RWPE2 (cell line): ENCODE results near the gene SP9.

ENCODE experiments used
- ATAC-seq: fragments of 200-7000 bp; cut with Tn5 transposase; 3 replicates; pipeline ENCODE4 v1.9.1; 2021; ENCODE audit warnings: low read depth
- DNase-seq: peaks from one replicate; pipeline ENCODE4 v3.0.0-alpha.2; 2020; ENCODE audit warnings: low spot score
- H3K27ac ChIP-seq: fragments of 450-650 bp; 2 replicates; pipeline ENCODE4 v1.5.1; 2017; ENCODE audit warnings: mild to moderate bottlenecking; ENCODE audit not compliant: poor library complexity, severe bottlenecking
- H3K27me3 ChIP-seq: fragments of 250-450 bp; sonication (Bioruptor Pico); 2 replicates; pipeline ENCODE4 v1.5.1; 2021; ENCODE audit warnings: mild to moderate bottlenecking, moderate library complexity; ENCODE audit not compliant: insufficient read depth, poor library complexity, severe bottlenecking
- H3K36me3 ChIP-seq: fragments of 250-450 bp; sonication (Bioruptor Pico); 2 replicates; pipeline ENCODE4 v1.5.1; 2020; ENCODE audit warnings: low read depth, mild to moderate bottlenecking, moderate library complexity
- H3K4me1 ChIP-seq: fragments of 250-450 bp; sonication (Bioruptor Pico); 2 replicates; pipeline ENCODE4 v1.5.1; 2021; ENCODE audit warnings: mild to moderate bottlenecking, moderate library complexity; ENCODE audit not compliant: insufficient read depth, poor library complexity, severe bottlenecking
- H3K4me3 ChIP-seq: fragments of 250-450 bp; sonication (Bioruptor Pico); 2 replicates; pipeline ENCODE4 v1.5.1; 2021; ENCODE audit warnings: mild to moderate bottlenecking, moderate library complexity; ENCODE audit not compliant: severe bottlenecking
- H3K9me3 ChIP-seq: fragments of 250-450 bp; sonication (Bioruptor Pico); 2 replicates; pipeline ENCODE4 v1.5.1; 2021; ENCODE audit warnings: mild to moderate bottlenecking, moderate library complexity; ENCODE audit not compliant: severe bottlenecking
- TF ChIP-seq, protein P1 (sequence below): fragments of 450-650 bp; IDR thresholded peaks from one replicate; pipeline ENCODE4 v1.5.1; 2017; ENCODE audit warnings: mild to moderate bottlenecking, moderate library complexity; ENCODE audit not compliant: poor library complexity, severe bottlenecking

The SP9 gene

DNA sequence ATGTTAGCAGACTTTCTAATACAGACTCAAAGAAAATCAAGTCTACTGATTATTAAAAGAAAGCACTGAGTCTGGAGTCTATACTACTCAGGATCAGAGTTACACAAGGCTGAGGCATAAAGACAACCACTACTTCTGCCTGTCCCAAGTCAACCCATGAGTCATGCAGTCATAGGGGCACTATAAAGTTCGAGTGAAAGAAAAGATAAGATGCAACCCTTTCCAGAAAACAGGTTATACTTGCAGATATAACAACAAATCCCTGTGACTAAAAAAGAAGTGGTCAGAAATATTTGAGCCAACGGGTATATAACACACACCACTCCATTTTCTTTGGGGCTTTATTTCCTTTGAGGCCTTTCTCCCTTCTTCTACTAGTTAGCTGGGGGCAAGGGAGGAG, 42.2 kb downstream of the SP9 start:
- no peak overlapping the region for H3K4me3 ChIP-seq
- H3K36me3 ChIP-seq, result peaks cover 71% of the 10 kb centered on the region
- no peaks in the 10 kb centered on the region for H3K4me1 ChIP-seq
- H3K27me3 ChIP-seq, result no peaks in the 10 kb centered on the region
- no peaks in the 10 kb centered on the region for H3K9me3 ChIP-seq
- DNase-seq (no peak), ATAC-seq (no peak)
- no peak overlapping the region for H3K27ac ChIP-seq
- TF ChIP-seq, protein P1, sequence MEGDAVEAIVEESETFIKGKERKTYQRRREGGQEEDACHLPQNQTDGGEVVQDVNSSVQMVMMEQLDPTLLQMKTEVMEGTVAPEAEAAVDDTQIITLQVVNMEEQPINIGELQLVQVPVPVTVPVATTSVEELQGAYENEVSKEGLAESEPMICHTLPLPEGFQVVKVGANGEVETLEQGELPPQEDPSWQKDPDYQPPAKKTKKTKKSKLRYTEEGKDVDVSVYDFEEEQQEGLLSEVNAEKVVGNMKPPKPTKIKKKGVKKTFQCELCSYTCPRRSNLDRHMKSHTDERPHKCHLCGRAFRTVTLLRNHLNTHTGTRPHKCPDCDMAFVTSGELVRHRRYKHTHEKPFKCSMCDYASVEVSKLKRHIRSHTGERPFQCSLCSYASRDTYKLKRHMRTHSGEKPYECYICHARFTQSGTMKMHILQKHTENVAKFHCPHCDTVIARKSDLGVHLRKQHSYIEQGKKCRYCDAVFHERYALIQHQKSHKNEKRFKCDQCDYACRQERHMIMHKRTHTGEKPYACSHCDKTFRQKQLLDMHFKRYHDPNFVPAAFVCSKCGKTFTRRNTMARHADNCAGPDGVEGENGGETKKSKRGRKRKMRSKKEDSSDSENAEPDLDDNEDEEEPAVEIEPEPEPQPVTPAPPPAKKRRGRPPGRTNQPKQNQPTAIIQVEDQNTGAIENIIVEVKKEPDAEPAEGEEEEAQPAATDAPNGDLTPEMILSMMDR, result no peak

DNA sequence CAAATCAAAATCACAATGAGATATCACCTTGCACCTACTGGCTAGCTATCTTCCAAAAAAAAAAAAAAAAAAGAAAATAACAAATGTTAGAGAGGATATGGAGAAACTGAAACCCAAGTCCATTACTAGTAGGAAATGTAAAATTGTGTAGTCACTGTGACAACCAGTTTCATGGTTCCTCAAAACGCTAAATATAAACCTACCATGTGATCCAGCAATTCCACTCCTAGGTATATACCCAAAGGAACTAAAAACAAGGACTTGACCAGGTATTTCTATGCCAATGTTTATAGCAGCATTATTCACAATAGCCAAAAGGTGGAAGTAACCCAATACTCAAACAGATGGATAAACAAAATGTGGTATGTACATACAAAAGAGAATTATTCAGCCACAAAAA, 49.0 kb downstream of the SP9 start:
- DNase-seq (no peak), ATAC-seq (no peak)
- H3K4me3 ChIP-seq, result no peak overlapping the region
- no peaks in the 10 kb centered on the region for H3K9me3 ChIP-seq
- TF ChIP-seq, protein P1, result no peak
- H3K4me1 ChIP-seq, result no peaks in the 10 kb centered on the region
- H3K36me3 ChIP-seq, result peaks cover 41% of the 10 kb centered on the region
- no peaks in the 10 kb centered on the region for H3K27me3 ChIP-seq
- H3K27ac ChIP-seq, result no peak overlapping the region

GRCh38 chr2:174385201-174385600, 50.4 kb downstream of the SP9 start:
- DNase-seq (no peak), ATAC-seq (no peak)
- Histone ChIP-seq H3K4me1 (no peaks in the 10 kb centered on the region), H3K27me3 (no peaks in the 10 kb centered on the region), H3K36me3 (peaks cover 31% of the 10 kb centered on the region), H3K4me3 (no peak overlapping the region), H3K27ac (no peak overlapping the region), H3K9me3 (no peaks in the 10 kb centered on the region)
- TF ChIP-seq, protein P1, result no peak
